ENCODE results near the gene TMEM225B. TPM values are rescaled to one million over a fixed set of nuclear protein-coding genes. Genes with fewer than 3 reads are reported as not detected.

Gene TMEM225B
- total RNA-seq, 1 experiment from 2014 or later, result not detected

DNA sequence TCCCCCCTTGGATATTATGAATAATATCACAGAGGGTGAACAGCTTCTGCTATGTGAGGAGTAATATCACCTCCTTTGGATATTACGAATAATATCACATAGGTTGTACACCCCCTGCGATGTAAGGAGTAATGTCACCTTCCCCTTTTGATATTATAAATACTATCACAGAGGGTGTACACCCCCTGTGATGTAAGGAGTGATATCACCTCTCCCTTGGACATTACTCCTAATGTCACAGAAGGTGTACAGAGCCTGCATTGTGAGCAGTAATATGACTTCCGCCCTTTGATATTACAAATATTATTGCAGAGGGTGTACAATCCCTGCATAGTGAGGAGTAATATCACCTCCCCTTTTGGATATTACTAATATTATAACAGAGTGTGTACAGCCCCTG, 9.2 kb upstream of the TMEM225B start:
- no peak for DNase-seq
- H2AFZ ChIP-seq (ENCODE audit: low read length), result no peak overlapping the region
- peaks cover 79% of the 10 kb centered on the region for H3K27me3 ChIP-seq (ENCODE audit: low read length)
- no peak overlapping the region for H3K27ac ChIP-seq (ENCODE audit: low read length)
- ChIA-PET POLR2A (ENCODE audit: unreplicated experiment) (no interaction called here), CTCF (no interaction called here)
- H3K36me3 ChIP-seq (ENCODE audit: low read depth, low read length), result no peaks in the 10 kb centered on the region
- TF ChIP-seq CTCF (conservative IDR thresholded peaks at IDR 0.05; ENCODE audit: low read depth, low read length), result no peak
- TF ChIP-seq EZH2 (IDR thresholded peaks at IDR 0.05; ENCODE audit: low read length, unreplicated experiment), result no peak
- no peak for TF ChIP-seq EZH2phosphoT487 (IDR thresholded peaks at IDR 0.05; ENCODE audit: borderline replicate concordance, low read length)
- H3K79me2 ChIP-seq (ENCODE audit: low read length), result no peaks in the 10 kb centered on the region
- ATAC-seq, result no peak
- no peaks in the 10 kb centered on the region for H3F3A ChIP-seq (ENCODE audit: low read length, unreplicated experiment)
- intact Hi-C loops (cut with micrococcal nuclease), result no loop called here
- BruUV-seq (replicated peaks), result no TSS peak
- H3K4me2 ChIP-seq (ENCODE audit: low read length), result no peak overlapping the region
- no peak overlapping the region for H3K9ac ChIP-seq (ENCODE audit: low read length)
- H3K9me2 ChIP-seq (replicated peaks; ENCODE audit: low read length), result no peaks in the 10 kb centered on the region
- no peaks in the 10 kb centered on the region for H3K4me1 ChIP-seq (ENCODE audit: insufficient read depth, low read length)
- H4K20me1 ChIP-seq (ENCODE audit: low read length), result no peaks in the 10 kb centered on the region
- H3K4me3 ChIP-seq (ENCODE audit: low read length), result no peak overlapping the region
- no peaks in the 10 kb centered on the region for H3K9me3 ChIP-seq (ENCODE audit: low read length)

DNA sequence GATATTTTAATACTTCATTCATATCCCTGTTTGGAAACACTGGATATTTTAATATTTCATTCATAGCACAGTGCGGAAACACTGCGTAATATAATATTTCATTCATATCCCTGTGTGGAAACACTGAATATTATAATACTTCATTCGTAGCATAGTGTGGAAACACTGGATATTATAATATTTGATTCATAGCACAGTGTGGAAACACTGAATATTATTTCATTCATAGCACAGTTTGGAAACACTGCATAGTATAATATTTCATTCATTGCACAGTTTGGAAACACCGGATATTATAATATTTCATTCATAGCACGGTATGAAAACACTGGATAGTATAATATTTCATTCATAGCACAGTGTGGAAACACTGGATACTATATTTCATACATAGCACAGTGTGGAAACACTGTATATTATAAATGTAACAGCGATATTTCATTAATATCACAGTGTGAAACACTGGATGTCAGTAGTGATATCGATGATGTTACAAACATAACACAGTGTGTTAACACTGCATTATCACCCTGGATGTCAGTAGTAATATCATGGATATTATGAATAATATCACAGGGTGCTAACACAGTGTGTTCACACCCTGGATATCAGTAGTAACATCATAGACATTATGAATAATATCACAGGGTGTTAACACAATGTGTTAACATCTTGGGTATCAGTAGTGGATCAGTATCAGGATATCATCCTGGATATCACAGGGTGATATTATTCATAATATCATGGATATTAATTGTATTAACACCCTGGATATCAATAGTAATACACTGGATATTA, 2.9 kb upstream of the TMEM225B start:
- intact Hi-C loops (cut with micrococcal nuclease), result no loop called here

More for the DNA sequence above, 2.9 kb upstream of the TMEM225B start:
- POLR2A ChIA-PET (ENCODE audit: unreplicated experiment), result no interaction called here
- peak; percentile 27 for ATAC-seq
- H3K27ac ChIP-seq (ENCODE audit: low read length), result no peak overlapping the region
- no peaks in the 10 kb centered on the region for H3K9me3 ChIP-seq (ENCODE audit: low read length)
- no peaks in the 10 kb centered on the region for H3K9me2 ChIP-seq (replicated peaks; ENCODE audit: low read length)
- no peak overlapping the region for H3K9ac ChIP-seq (ENCODE audit: low read length)
- no peak overlapping the region for H2AFZ ChIP-seq (ENCODE audit: low read length)
- TF ChIP-seq EZH2 (IDR thresholded peaks at IDR 0.05; ENCODE audit: low read length, unreplicated experiment) (no peak), EZH2phosphoT487 (IDR thresholded peaks at IDR 0.05; ENCODE audit: borderline replicate concordance, low read length) (no peak), CTCF (conservative IDR thresholded peaks at IDR 0.05; ENCODE audit: low read depth, low read length) (no peak)
- no TSS peak for BruUV-seq (replicated peaks)
- CTCF ChIA-PET, result no interaction called here
- H3K79me2 ChIP-seq (ENCODE audit: low read length), result no peaks in the 10 kb centered on the region
- no peaks in the 10 kb centered on the region for H3K4me1 ChIP-seq (ENCODE audit: insufficient read depth, low read length)
- no peak overlapping the region for H3K4me2 ChIP-seq (ENCODE audit: low read length)
- peaks cover 28% of the 10 kb centered on the region for H3K27me3 ChIP-seq (ENCODE audit: low read length)
- no peak for DNase-seq
- no peaks in the 10 kb centered on the region for H4K20me1 ChIP-seq (ENCODE audit: low read length)
- no peaks in the 10 kb centered on the region for H3K36me3 ChIP-seq (ENCODE audit: low read depth, low read length)
- no peaks in the 10 kb centered on the region for H3F3A ChIP-seq (ENCODE audit: low read length, unreplicated experiment)
- H3K4me3 ChIP-seq (ENCODE audit: low read length), result no peak overlapping the region

All from PC-3 (cell line).